NCI-H2029 treated with DMSO at 0.1 percent for 48 hours (cell line): ENCODE results near the gene NRSN1.
"Not testable (repeated sequence)": the region's sequence is repeated elsewhere in the genome, so short reads cannot be mapped to it uniquely, and the experiment has no call there.

Source experiments
- DNase-seq: peaks from one replicate; lab custom pipeline; 2025; lab: John Stamatoyannopoulos, UW

NRSN1 gene

DNA sequence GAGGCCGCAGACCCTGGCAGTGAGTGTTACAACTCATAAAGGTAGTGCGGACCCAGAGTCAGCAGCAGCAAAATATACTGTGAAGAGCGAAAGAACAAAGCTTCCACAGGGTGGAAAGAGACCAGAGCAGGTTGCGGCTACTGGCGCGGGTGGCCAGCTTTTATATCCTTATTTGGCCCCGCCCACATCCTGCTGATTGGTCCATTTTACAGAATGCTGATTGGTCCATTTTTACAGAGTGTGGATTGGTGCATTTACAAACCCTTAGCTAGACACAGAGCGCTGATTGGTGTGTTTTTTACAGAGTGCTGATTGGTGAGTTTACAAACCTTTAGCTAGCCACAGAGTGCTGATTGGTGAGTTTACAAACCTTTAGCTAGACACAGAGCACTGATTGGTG, 16.7 kb downstream of the NRSN1 start:
- DNase-seq: not testable (repeated sequence)

GRCh38 chr6:24145690-24146131, 19.7 kb downstream of the NRSN1 start:
- DNase-seq: no peak

- DNase-seq: no peak
Measured at GRCh38 chr6:24146871-24147270, 20.9 kb downstream of the NRSN1 start.

- DNase-seq: no peak
Measured at GRCh38 chr6:24147511-24148153, 21.6 kb downstream of the NRSN1 start.

GRCh38 chr6:24148154-24148570, 22.1 kb downstream of the NRSN1 start:
- no peak for DNase-seq

- DNase-seq: no peak
Measured at GRCh38 chr6:24148684-24149083, 22.7 kb downstream of the NRSN1 start.

GRCh38 chr6:24149296-24149695, 23.3 kb downstream of the NRSN1 start:
- DNase-seq: no peak

DNA sequence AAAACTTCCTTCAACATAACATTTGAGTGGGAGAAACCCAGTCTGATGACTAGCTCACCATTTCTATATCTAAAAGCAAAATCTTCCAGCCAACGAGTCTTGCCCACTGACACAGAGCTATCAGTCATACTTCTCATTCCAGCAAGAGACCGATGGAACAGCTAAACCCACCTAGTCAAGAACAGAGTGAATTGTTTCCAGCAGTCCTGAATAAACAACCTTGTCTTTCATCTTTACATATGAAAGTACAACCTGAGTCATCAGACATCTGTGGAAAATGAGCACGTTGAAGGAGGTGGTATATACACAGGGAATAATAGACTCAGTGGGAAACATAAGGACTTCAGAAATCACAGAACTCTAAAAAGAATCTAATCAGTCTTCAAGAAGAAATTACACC, 23.8 kb downstream of the NRSN1 start:
- no peak for DNase-seq

DNA sequence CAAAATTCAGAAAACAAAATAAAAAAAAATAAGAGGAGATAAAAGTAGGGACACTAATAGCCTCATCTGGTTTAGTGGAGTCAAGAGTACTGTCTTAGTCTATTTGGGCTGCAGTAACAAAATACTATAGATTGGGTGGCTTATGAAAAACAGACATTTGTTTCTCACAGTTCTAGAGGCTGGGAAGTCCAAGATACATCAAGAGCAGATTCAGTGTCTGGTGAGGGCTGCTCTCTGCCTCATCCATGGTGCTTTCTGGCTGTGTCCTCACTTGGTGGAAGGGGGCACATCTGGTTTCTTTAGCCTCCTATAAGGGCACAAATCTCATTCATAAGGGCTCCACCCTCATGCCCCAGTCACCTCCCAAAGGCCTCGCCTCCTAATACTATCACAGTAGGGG, 26.0 kb downstream of the NRSN1 start:
- DNase-seq: no peak

DNA sequence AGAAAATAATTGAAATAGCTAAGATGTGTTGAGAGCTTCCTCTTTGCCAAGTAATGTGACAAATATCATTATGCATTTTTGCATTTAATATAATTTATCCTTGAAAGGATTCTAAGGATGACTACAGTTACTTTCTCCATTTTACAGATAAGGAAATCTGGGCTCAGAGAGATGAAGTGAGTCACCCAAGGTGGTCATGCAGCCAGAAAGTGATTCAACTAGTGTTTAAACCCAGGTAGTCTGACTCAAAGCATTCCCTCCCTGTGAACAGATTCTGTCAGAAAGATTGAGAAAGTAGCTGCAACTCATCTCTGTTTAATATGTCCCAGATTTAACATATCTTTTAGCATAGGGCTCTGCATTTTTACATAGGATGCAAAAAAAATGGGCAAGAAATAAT, 28.1 kb downstream of the NRSN1 start:
- no peak for DNase-seq

DNA sequence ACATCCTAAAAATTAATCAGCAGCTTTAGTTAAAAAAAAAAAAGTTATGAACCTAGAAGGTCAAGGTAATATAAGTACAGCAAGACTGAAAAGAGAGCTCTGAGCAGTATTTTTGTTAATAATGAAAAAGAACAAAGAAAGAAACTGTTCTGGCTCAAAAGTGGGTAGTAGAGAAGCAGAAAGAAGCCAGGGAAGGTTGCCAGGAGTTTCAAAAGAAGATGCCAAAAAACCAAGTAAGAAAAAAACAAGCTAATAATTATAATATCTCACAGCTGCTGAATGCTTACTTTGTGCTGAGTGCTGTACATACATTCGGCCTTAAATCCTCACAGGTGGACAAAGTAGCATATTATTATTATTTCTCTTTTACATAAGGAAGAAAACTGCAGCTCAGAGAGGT, 31.9 kb downstream of the NRSN1 start:
- DNase-seq: no peak

DNA sequence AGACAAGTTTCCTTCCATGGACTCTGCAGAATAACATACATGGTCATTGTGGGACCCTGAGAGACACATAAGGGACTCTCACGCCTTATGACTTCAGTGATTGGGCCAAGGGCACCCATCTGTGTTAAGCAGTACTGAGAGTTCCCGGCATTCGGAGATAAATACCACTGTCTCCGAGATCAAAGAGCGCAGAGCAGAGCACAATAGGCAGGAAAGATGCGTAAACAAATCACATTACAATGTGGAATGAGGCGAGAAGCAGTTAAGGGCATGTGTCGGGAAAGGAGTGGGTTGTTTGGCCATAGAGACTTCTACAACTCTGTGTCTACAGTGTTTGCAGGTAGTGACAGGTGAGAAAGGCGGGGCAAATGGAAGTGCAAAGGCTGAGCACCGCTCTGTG, 57.6 kb downstream of the NRSN1 start:
- no peak for DNase-seq

DNA sequence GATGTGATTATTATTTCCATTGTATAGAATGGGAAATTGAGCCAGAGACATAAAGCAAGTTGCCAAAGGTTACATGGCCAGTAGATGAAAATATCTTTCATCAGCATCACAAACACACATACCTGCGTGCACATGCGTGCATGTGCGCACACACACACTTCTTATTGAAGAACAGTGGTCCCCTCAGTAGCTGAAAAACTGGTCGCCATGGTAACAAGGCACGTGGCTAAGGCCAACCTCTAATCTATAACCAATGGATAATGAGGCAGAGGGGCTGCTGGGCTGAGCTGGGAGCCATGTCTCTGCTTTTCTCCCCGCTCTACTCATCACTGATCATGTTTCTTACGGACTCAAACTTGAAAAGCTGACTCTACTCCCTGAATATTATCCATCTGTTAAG, 60.3 kb downstream of the NRSN1 start:
- DNase-seq: no peak

- DNase-seq: no peak
Measured at GRCh38 chr6:24187965-24188577, 62.1 kb downstream of the NRSN1 start.

GRCh38 chr6:24188578-24189080, 62.6 kb downstream of the NRSN1 start:
- no peak for DNase-seq

- DNase-seq: no peak
Measured at GRCh38 chr6:24191346-24191745, 65.3 kb downstream of the NRSN1 start.

DNA sequence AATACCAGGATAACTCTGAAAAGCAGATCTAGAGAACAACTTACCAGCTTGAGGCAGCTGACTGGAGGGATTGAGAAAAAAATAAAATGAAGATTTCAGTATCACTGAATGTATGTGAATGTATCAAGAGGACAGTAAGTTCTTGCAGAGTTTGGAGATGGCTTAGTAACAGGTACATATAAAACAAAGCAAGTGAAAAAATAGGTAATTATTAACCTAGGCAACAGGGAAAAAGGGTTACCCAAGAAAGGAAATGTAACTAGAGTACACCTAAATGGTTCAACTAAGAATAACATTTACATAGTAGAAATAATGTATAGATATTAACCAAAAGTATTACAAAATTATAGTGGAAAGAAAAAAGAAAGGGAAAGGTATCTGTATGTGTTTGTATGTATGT, 67.3 kb downstream of the NRSN1 start:
- no peak for DNase-seq

DNA sequence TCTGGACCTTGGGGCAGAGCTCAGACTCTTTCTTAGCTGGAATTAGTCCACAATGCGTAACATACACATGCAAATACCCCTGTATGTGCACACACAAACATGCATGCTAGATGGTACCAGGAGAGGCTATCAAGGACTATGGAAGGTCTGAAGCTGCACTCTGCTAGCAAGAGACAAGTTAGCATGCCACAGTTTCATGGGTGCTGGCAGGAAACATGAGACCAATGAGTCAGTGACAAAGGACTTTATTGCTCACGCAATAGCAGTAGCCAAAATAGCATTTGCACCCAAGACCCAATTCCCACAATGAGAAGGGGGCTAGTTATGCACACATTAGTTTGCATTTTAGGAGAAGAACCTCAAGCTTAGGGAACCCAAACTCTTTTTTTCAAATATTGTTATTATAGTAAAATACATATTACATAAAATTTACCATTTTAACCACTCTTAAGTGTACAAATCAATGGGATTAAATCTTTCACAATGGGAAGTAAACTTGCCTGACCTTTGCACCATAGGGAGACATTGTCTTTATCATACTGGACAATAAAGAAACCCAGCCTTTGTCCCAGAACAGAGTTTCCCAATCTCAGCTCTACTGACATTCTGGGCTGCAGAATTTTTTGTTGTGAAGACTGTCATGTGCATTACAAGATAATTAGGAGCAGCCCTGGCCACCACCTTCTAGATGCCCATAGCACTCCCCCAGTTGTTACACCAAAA, 69.1 kb downstream of the NRSN1 start:
- no peak for DNase-seq

DNA sequence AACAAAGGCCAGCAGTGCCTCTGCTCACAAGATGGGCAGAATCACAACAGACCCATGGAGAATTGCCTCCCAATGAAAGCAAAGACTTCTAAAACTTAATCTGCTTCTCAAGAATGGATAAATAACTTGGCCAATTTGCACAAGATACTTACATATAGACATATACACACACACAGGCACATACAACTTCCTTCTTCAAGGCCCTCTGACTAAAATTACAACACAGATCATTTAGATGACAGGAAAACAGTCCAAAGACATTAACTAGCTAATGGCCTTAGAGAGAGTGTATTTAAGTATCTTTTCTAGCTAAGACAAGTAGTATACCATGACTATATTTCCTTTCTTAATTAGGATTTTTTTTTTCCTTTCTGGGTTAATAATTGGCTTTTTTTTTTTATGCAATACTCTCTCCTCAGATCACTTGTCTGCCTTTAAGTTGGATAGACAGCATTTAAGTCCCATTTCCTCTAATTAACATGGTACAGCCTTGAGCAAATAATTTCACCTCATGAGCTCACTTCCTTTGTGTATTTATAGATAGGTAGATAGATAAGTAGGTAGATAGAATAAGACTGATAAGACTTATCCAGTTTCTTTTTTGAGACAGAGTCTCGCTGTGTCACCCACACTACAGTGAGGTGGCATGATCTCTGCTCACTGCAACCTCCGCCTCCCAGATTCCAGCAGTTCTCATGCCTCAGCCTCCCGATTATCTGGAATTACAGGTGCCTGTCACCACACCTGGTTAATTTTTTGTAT, 70.0 kb downstream of the NRSN1 start:
- no peak for DNase-seq
